ENCODE results near the gene TTC23.

The TTC23 gene

DNA sequence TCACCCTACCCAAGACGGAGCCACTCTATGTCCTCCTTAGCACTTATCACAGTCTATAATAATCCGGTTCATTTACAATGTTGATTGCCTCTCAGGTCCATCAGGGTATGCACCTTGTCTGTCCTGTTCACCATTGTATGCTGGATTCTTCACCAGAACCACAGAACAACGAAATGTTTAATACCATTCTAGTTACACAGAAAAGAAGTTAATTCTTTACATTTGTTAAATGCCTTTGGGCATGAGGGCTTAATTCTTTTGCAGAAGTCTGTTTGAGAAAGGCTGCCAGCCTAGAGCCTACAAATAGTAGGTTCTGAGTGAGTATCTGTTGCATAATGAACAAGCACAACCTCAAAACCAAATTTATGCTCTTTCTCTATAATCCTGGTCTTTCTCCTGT lies 22.6 kb downstream of the TTC23 start:
- Histone ChIP-seq H3K4me3 (ENCODE audit: low read depth, low read length) (no peak overlapping the region), H3K4me1 (ENCODE audit: control insufficient read depth, insufficient read depth, low read length) (no peaks in the 10 kb centered on the region), H3K27me3 (ENCODE audit: control insufficient read depth, insufficient read depth, low read length) (no peaks in the 10 kb centered on the region), H3K36me3 (ENCODE audit: control insufficient read depth, insufficient read depth, low read length) (peaks cover 28% of the 10 kb centered on the region), H3K9me3 (ENCODE audit: control insufficient read depth, insufficient read depth, low read depth, low read length) (no peaks in the 10 kb centered on the region), H3K9ac (ENCODE audit: low read length) (no peak overlapping the region), H3K27ac (ENCODE audit: low read depth, low read length) (no peak overlapping the region)

DNA sequence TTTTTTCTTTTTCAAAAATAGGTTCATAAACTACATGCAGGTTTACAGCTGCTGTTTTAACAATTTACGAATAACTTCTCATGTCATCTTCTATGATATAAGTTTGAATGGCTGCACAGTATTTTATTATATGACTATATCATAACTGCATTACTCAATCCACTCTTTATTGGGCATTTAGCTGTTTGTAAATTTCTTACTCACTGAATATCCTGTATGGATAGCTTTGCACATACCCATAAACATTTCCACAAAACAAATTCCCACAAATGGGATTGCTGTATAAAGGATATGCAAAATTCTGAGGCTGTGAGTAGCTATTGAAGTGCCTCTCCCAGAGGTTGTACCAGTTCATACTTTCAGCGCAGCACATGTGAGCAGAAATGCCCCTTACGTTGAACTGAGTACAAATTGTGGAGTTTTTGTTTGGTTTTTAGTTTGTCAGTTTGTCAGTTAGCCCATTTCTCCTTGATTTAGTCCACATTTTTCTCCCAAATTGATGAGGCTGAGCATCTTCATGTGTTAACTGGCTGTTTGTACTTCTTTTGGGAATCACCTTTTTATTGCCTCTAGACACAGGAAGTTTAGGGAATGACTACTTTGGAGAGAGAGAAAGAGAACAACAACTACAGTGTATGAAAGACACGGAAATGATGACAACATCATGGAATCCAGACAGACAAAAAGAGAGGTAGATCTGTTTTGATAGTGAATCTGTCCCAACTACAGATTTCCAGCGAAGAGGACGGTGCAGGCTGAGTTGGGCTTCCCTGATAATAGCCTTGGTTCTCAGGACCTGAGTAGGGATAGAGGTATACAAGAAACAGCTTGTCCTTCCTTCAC lies 24.8 kb downstream of the TTC23 start:
- Histone ChIP-seq H3K27ac (ENCODE audit: low read depth, low read length) (no peak overlapping the region), H3K36me3 (ENCODE audit: control insufficient read depth, insufficient read depth, low read length) (peaks cover 31% of the 10 kb centered on the region), H3K4me1 (ENCODE audit: control insufficient read depth, insufficient read depth, low read length) (no peaks in the 10 kb centered on the region), H3K4me3 (ENCODE audit: low read depth, low read length) (no peak overlapping the region), H3K9me3 (ENCODE audit: control insufficient read depth, insufficient read depth, low read depth, low read length) (no peaks in the 10 kb centered on the region), H3K27me3 (ENCODE audit: control insufficient read depth, insufficient read depth, low read length) (no peaks in the 10 kb centered on the region), H3K9ac (ENCODE audit: low read length) (no peak overlapping the region)

GRCh38 chr15:99213187-99213811 lies 36.1 kb downstream of the TTC23 start:
- Histone ChIP-seq H3K9me3 (ENCODE audit: control insufficient read depth, insufficient read depth, low read depth, low read length) (no peaks in the 10 kb centered on the region), H3K36me3 (ENCODE audit: control insufficient read depth, insufficient read depth, low read length) (peaks cover 6% of the 10 kb centered on the region), H3K27me3 (ENCODE audit: control insufficient read depth, insufficient read depth, low read length) (no peaks in the 10 kb centered on the region), H3K9ac (ENCODE audit: low read length) (no peak overlapping the region), H3K4me3 (ENCODE audit: low read depth, low read length) (no peak overlapping the region), H3K27ac (ENCODE audit: low read depth, low read length) (no peak overlapping the region), H3K4me1 (ENCODE audit: control insufficient read depth, insufficient read depth, low read length) (peaks cover 6% of the 10 kb centered on the region; the same call in 1 of the 2 replicates)

- Histone ChIP-seq H3K27me3 (ENCODE audit: control insufficient read depth, insufficient read depth, low read length) (no peaks in the 10 kb centered on the region), H3K36me3 (ENCODE audit: control insufficient read depth, insufficient read depth, low read length) (no peaks in the 10 kb centered on the region), H3K4me3 (ENCODE audit: low read depth, low read length) (no peak overlapping the region), H3K9me3 (ENCODE audit: control insufficient read depth, insufficient read depth, low read depth, low read length) (no peaks in the 10 kb centered on the region), H3K4me1 (ENCODE audit: control insufficient read depth, insufficient read depth, low read length) (no peaks in the 10 kb centered on the region), H3K27ac (ENCODE audit: low read depth, low read length) (no peak overlapping the region), H3K9ac (ENCODE audit: low read length) (no peak overlapping the region)
These were observed 37.0 kb downstream of the TTC23 start for GRCh38 chr15:99212406-99212805.

GRCh38 chr15:99211926-99212325 lies 37.5 kb downstream of the TTC23 start:
- no peaks in the 10 kb centered on the region for H3K9me3 ChIP-seq (ENCODE audit: control insufficient read depth, insufficient read depth, low read depth, low read length)
- H3K4me1 ChIP-seq (ENCODE audit: control insufficient read depth, insufficient read depth, low read length) = no peaks in the 10 kb centered on the region
- H3K4me3 ChIP-seq (ENCODE audit: low read depth, low read length) = no peak overlapping the region
- no peaks in the 10 kb centered on the region for H3K36me3 ChIP-seq (ENCODE audit: control insufficient read depth, insufficient read depth, low read length)
- H3K27me3 ChIP-seq (ENCODE audit: control insufficient read depth, insufficient read depth, low read length) = no peaks in the 10 kb centered on the region
- H3K27ac ChIP-seq (ENCODE audit: low read depth, low read length) = no peak overlapping the region
- no peak overlapping the region for H3K9ac ChIP-seq (ENCODE audit: low read length)

- Histone ChIP-seq H3K36me3 (ENCODE audit: control insufficient read depth, insufficient read depth, low read length) (no peaks in the 10 kb centered on the region), H3K9ac (ENCODE audit: low read length) (no peak overlapping the region), H3K4me1 (ENCODE audit: control insufficient read depth, insufficient read depth, low read length) (no peaks in the 10 kb centered on the region), H3K27ac (ENCODE audit: low read depth, low read length) (no peak overlapping the region), H3K27me3 (ENCODE audit: control insufficient read depth, insufficient read depth, low read length) (no peaks in the 10 kb centered on the region), H3K9me3 (ENCODE audit: control insufficient read depth, insufficient read depth, low read depth, low read length) (no peaks in the 10 kb centered on the region), H3K4me3 (ENCODE audit: low read depth, low read length) (no peak overlapping the region)
These were observed 39.0 kb downstream of the TTC23 start for GRCh38 chr15:99210334-99210733.

DNA sequence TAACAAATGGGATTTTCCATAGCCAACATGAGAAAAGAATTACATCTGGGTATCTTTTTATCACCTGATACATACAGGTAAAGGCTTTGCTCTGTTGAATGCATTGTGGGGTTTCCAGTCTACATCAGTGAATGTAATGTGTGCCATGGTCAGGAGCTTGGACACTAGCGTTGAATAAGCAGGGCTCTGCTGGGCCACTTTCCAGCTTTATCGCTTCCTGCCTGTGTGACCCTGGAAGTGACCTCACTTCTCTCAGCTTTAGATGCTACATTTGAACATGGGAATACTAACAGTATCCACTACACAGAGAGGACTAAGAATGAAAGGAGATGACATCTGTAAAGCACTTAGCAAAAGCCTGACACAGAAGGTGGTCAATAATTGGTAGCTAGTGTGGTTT lies 40.1 kb downstream of the TTC23 start:
- Histone ChIP-seq H3K36me3 (ENCODE audit: control insufficient read depth, insufficient read depth, low read length) (no peaks in the 10 kb centered on the region), H3K4me1 (ENCODE audit: control insufficient read depth, insufficient read depth, low read length) (no peaks in the 10 kb centered on the region), H3K9ac (ENCODE audit: low read length) (no peak overlapping the region), H3K27me3 (ENCODE audit: control insufficient read depth, insufficient read depth, low read length) (no peaks in the 10 kb centered on the region), H3K27ac (ENCODE audit: low read depth, low read length) (no peak overlapping the region), H3K9me3 (ENCODE audit: control insufficient read depth, insufficient read depth, low read depth, low read length) (no peaks in the 10 kb centered on the region), H3K4me3 (ENCODE audit: low read depth, low read length) (no peak overlapping the region)

- no peaks in the 10 kb centered on the region for H3K27me3 ChIP-seq (ENCODE audit: control insufficient read depth, insufficient read depth, low read length)
- H3K4me1 ChIP-seq (ENCODE audit: control insufficient read depth, insufficient read depth, low read length) = no peaks in the 10 kb centered on the region
- no peak overlapping the region for H3K27ac ChIP-seq (ENCODE audit: low read depth, low read length)
- no peak overlapping the region for H3K9ac ChIP-seq (ENCODE audit: low read length)
- no peak overlapping the region for H3K4me3 ChIP-seq (ENCODE audit: low read depth, low read length)
- H3K9me3 ChIP-seq (ENCODE audit: control insufficient read depth, insufficient read depth, low read depth, low read length) = no peaks in the 10 kb centered on the region
- no peaks in the 10 kb centered on the region for H3K36me3 ChIP-seq (ENCODE audit: control insufficient read depth, insufficient read depth, low read length)
These were observed 41.7 kb downstream of the TTC23 start for GRCh38 chr15:99207672-99208071.

DNA sequence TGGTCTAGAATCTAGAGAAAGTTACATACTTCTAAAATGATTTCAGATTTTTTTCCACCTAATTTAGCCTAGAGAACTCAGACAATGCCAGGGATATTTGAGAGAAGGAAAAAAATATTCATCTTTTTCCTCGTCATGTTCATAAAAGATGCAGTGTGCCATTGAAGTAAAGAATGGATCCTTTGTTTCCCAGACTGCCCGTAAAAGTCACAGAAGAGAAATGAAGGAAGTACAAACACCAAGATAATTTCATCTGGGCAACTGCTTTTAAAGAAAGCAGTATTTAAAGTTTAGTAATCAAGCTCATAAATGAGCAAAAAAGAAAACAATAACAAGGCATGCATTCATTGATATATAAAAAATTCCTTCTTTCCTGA lies 47.2 kb downstream of the TTC23 start:
- H3K9me3 ChIP-seq (ENCODE audit: control insufficient read depth, insufficient read depth, low read depth, low read length) = no peaks in the 10 kb centered on the region
- peaks cover 15% of the 10 kb centered on the region for H3K36me3 ChIP-seq (ENCODE audit: control insufficient read depth, insufficient read depth, low read length)
- no peak overlapping the region for H3K9ac ChIP-seq (ENCODE audit: low read length)
- no peak overlapping the region for H3K27ac ChIP-seq (ENCODE audit: low read depth, low read length)
- H3K4me1 ChIP-seq (ENCODE audit: control insufficient read depth, insufficient read depth, low read length) = no peaks in the 10 kb centered on the region
- no peak overlapping the region for H3K4me3 ChIP-seq (ENCODE audit: low read depth, low read length)
- H3K27me3 ChIP-seq (ENCODE audit: control insufficient read depth, insufficient read depth, low read length) = no peaks in the 10 kb centered on the region

GRCh38 chr15:99201408-99202175 lies 47.8 kb downstream of the TTC23 start:
- Histone ChIP-seq H3K9me3 (ENCODE audit: control insufficient read depth, insufficient read depth, low read depth, low read length) (no peaks in the 10 kb centered on the region), H3K27ac (ENCODE audit: low read depth, low read length) (no peak overlapping the region), H3K4me1 (ENCODE audit: control insufficient read depth, insufficient read depth, low read length) (no peaks in the 10 kb centered on the region), H3K27me3 (ENCODE audit: control insufficient read depth, insufficient read depth, low read length) (no peaks in the 10 kb centered on the region), H3K9ac (ENCODE audit: low read length) (no peak overlapping the region), H3K36me3 (ENCODE audit: control insufficient read depth, insufficient read depth, low read length) (peaks cover 18% of the 10 kb centered on the region), H3K4me3 (ENCODE audit: low read depth, low read length) (no peak overlapping the region)

- Histone ChIP-seq H3K27ac (ENCODE audit: low read depth, low read length) (no peak overlapping the region), H3K27me3 (ENCODE audit: control insufficient read depth, insufficient read depth, low read length) (no peaks in the 10 kb centered on the region), H3K36me3 (ENCODE audit: control insufficient read depth, insufficient read depth, low read length) (peaks cover 32% of the 10 kb centered on the region), H3K4me1 (ENCODE audit: control insufficient read depth, insufficient read depth, low read length) (no peaks in the 10 kb centered on the region), H3K9ac (ENCODE audit: low read length) (no peak overlapping the region), H3K9me3 (ENCODE audit: control insufficient read depth, insufficient read depth, low read depth, low read length) (peaks cover 9% of the 10 kb centered on the region), H3K4me3 (ENCODE audit: low read depth, low read length) (no peak overlapping the region)
These were observed 51.5 kb downstream of the TTC23 start for GRCh38 chr15:99197856-99198255.
